Esophagus squamous epithelium (tissue), 5 donors: Measurements from ENCODE around the gene MYO1C. TPM values are rescaled to one million over a fixed set of nuclear protein-coding genes. Genes with fewer than 3 reads are reported as not detected.
A peak's percentile ranks its signal among the peaks of the same experiment; 100 is the strongest.

Source experiments
- DNase-seq: peaks from one replicate; lab custom pipeline; 2025; lab: John Stamatoyannopoulos, UW
- H3K27ac ChIP-seq, 4 donors: fragments of 200-600 bp; sonication (generic); one replicate each; pipeline ENCODE4 v1.5.1; 2016 to 2019; ENCODE audit warnings: mild to moderate bottlenecking in 1 of 4
- H3K27me3 ChIP-seq, 4 donors: fragments of 200-600 bp; sonication (generic); 1 replicate in 3 of 4; 2 replicates in 1 of 4; pipeline versions ENCODE4 v1.5.1 to v1.6.0; 2017 to 2021; ENCODE audit warnings: antibody characterized with exemption in 1 of 4
- H3K36me3 ChIP-seq, 3 donors: fragments of 200-600 bp; sonication (generic); one replicate each; pipeline ENCODE4 v1.5.1; 2016 to 2019
- H3K4me1 ChIP-seq, 3 donors: fragments of 200-600 bp; sonication (generic); one replicate each; pipeline ENCODE4 v1.5.1; 2017 to 2019
- H3K4me3 ChIP-seq, 4 donors: fragments of 200-600 bp; sonication (generic); 1 replicate in 3 of 4; 2 replicates in 1 of 4; pipeline ENCODE4 v1.5.1; 2016 to 2019; ENCODE audit warnings: mild to moderate bottlenecking in 2 of 4, moderate library complexity in 1 of 4
- H3K9me3 ChIP-seq, 3 donors: fragments of 200-600 bp; sonication (generic); one replicate each; pipeline ENCODE4 v1.5.1; 2016 to 2019
- CTCF ChIP-seq, 6 experiments: fragments of 450-650 bp in 4 of 6; fragments of 200-600 bp in 2 of 6; sonication (generic) in 2 of 6; IDR thresholded peaks; one replicate each; pipeline ENCODE4 v1.5.1; 2016 to 2019; ENCODE audit warnings: antibody characterized with exemption in 6 of 6, mild to moderate bottlenecking in 4 of 6, moderate library complexity in 4 of 6
- POLR2A ChIP-seq, 4 donors: fragments of 450-650 bp; IDR thresholded peaks; one replicate each; pipeline ENCODE4 v1.6.1; 2017; ENCODE audit warnings: antibody characterized with exemption in 4 of 4, mild to moderate bottlenecking in 4 of 4, moderate library complexity in 3 of 4
- WGBS, 2 donors: methylation state at CpG; one replicate each; pipeline ENCODE4 v1.1.5; 2018; 5-methylcytosine and 5-hydroxymethylcytosine counted together
- intact Hi-C: fragments of 100-400 bp; cut with DNase I; formaldehyde crosslinking; loops from one replicate; pipeline ENCODE4 v1.15.0; 2022
- total RNA-seq, 4 donors: library from RNA; depleted of rRNA; stranded (reverse); fragments of >200 nt; gene quantifications; one replicate each; pipeline ENCODE4 v1.1.0, GENCODE V29; 2016
- donor health status: DM: yes; HTN: yes; CAD: no.

Gene MYO1C
- total RNA-seq, 4 donors from 2014 or later: 62.0 to 80.5 (median 64.2) TPM

GRCh38 chr17:1464186-1464585 is 28.3 kb downstream of the MYO1C start:
- Histone ChIP-seq H3K4me3 (no peak overlapping the region), H3K27me3 (no peaks in the 10 kb centered on the region), H3K4me1 (peaks cover 10 to 37% (median 14%) of the 10 kb centered on the region in 3 donors), H3K36me3 (peaks cover 9 to 55% (median 20%) of the 10 kb centered on the region in 3 donors), H3K27ac (no peak overlapping the region), H3K9me3 (no peaks in the 10 kb centered on the region)
- no peak for TF ChIP-seq CTCF (IDR thresholded peaks at IDR 0.05)
- no peak for TF ChIP-seq POLR2A (IDR thresholded peaks at IDR 0.05)
- 60 to 73% methylated on average over 1 to 3 of the region's 8 CpGs for WGBS, 2 donors
- intact Hi-C loops: no loop called here
- DNase-seq: no peak

GRCh38 chr17:1462164-1463112 is 30.0 kb downstream of the MYO1C start:
- Histone ChIP-seq H3K4me1 (peaks cover 10 to 37% (median 14%) of the 10 kb centered on the region in 3 donors), H3K27ac (peak overlapping the region in 1 of 4 donors; percentile 30), H3K9me3 (no peaks in the 10 kb centered on the region), H3K4me3 (peak overlapping the region in 1 of 4 donors; percentile 12), H3K27me3 (no peaks in the 10 kb centered on the region), H3K36me3 (peaks cover 5 to 37% (median 7%) of the 10 kb centered on the region in 3 donors)
- WGBS, 2 donors: 72 to 73% methylated on average over 24 to 28 of the region's 33 CpGs
- DNase-seq: no peak
- TF ChIP-seq CTCF (IDR thresholded peaks at IDR 0.05): no peak
- TF ChIP-seq POLR2A (IDR thresholded peaks at IDR 0.05): no peak
- intact Hi-C loops: no loop called here

- Histone ChIP-seq H3K4me3 (no peak overlapping the region), H3K27me3 (no peaks in the 10 kb centered on the region), H3K27ac (no peak overlapping the region), H3K9me3 (no peaks in the 10 kb centered on the region), H3K36me3 (peaks cover 0 to 27% (median 0%) of the 10 kb centered on the region in 3 donors), H3K4me1 (peaks cover 16 to 44% (median 19%) of the 10 kb centered on the region in 3 donors)
- no peak for TF ChIP-seq POLR2A (IDR thresholded peaks at IDR 0.05)
- TF ChIP-seq CTCF (IDR thresholded peaks at IDR 0.05): no peak
- intact Hi-C loops: no loop called here
- DNase-seq: no peak
- 86 to 87% methylated on average over 14 to 17 of the region's 18 CpGs for WGBS, 2 donors
These were observed 31.1 kb downstream of the MYO1C start for GRCh38 chr17:1461198-1461944.

- Histone ChIP-seq H3K4me3 (no peak overlapping the region), H3K27me3 (no peaks in the 10 kb centered on the region), H3K36me3 (peaks cover 0 to 15% (median 0%) of the 10 kb centered on the region in 3 donors), H3K4me1 (peaks cover 16 to 46% (median 19%) of the 10 kb centered on the region in 3 donors), H3K9me3 (no peaks in the 10 kb centered on the region), H3K27ac (peak overlapping the region; percentile 6 to 65 (median 45))
- WGBS, 2 donors: 12 to 22% methylated on average over 6 of the region's 6 CpGs
- TF ChIP-seq POLR2A (IDR thresholded peaks at IDR 0.05) (no peak), CTCF (IDR thresholded peaks at IDR 0.05) (no peak)
- intact Hi-C loops: no loop called here
- no peak for DNase-seq
These were observed 32.3 kb downstream of the MYO1C start for GRCh38 chr17:1460233-1460632.
